Endothelial cell of umbilical vein (primary cell): ENCODE measurements around the gene PDK2. TPM values are rescaled to one million over a fixed set of nuclear protein-coding genes. Genes with fewer than 3 reads are reported as not detected.

Experiments used
- BruUV-seq: library from RNA; stranded (reverse); fragments of 400-500 nt; replicated peaks from 2 replicates; lab custom pipeline; 2021; lab: Mats Ljungman, UMichigan
- CTCF ChIA-PET: fragments of 300-600, 350-600 bp; sonication (Branson Sonifier 250); formaldehyde crosslinking; loops from one replicate; lab custom pipeline; 2021; ENCODE audit warnings: antibody characterized with exemption, inconsistent platforms; lab: Charles Lee
- POLR2A ChIA-PET: fragments of 300-600, 350-600 bp; sonication (Branson Sonifier 250); formaldehyde crosslinking; loops from one replicate; lab custom pipeline; 2021; ENCODE audit warnings: antibody characterized with exemption, inconsistent platforms; lab: Charles Lee
- DNase-seq: peaks from one replicate; pipeline ENCODE4 v3.0.0-alpha.2; 2011; ENCODE audit warnings: low read depth, low spot score
- FAIRE-seq: peaks from 2 replicates; lab custom pipeline; 2011; peaks lifted over from hg19 to GRCh38; lab: Jason Lieb, UNC
- H2AFZ ChIP-seq: 2 replicates; pipeline ENCODE4 v1.6.0; 2012; ENCODE audit warnings: low read depth, low read length, control low read depth, inconsistent platforms
- H3K27ac ChIP-seq: 2 replicates; pipeline ENCODE4 v1.5.1; 2011; ENCODE audit warnings: low read depth, mild to moderate bottlenecking, control low read depth, low read length, moderate library complexity; ENCODE audit not compliant: insufficient read depth
- H3K27me3 ChIP-seq, 2 experiments: 2 replicates each; pipeline versions ENCODE4 v1.6.0 to v1.6.1; 2011; ENCODE audit warnings: low read length in 2 of 2, mixed read lengths in 1 of 2; ENCODE audit not compliant: control insufficient read depth in 2 of 2, insufficient read depth in 2 of 2
- H3K36me3 ChIP-seq, 2 experiments: 2 replicates in 1 of 2; 3 replicates in 1 of 2; pipeline ENCODE4 v1.5.1; 2011; ENCODE audit warnings: low read length in 2 of 2, mild to moderate bottlenecking in 1 of 2, moderate library complexity in 1 of 2; ENCODE audit not compliant: control insufficient read depth in 2 of 2, insufficient read depth in 2 of 2; ENCODE audit errors: extremely low read depth in 1 of 2
- H3K4me1 ChIP-seq: 3 replicates; pipeline ENCODE4 v1.5.1; 2011; ENCODE audit warnings: mild to moderate bottlenecking, low read length; ENCODE audit not compliant: control insufficient read depth, insufficient read depth; ENCODE audit errors: extremely low read depth
- H3K4me2 ChIP-seq: 2 replicates; pipeline ENCODE4 v1.6.1; 2011; ENCODE audit warnings: low read length, control low read depth, mixed read lengths; ENCODE audit not compliant: insufficient read depth
- H3K4me3 ChIP-seq, 3 experiments: fragments of 200-600 bp in 1 of 3; sonication (generic), shearing (Covaris generic) in 1 of 3; replicated peaks in 1 of 3; 2 replicates each; pipeline ENCODE4 v1.5.1; 2011 to 2016; ENCODE audit warnings: control low read depth in 3 of 3, low read length in 3 of 3, mild to moderate bottlenecking in 2 of 3, inconsistent platforms in 1 of 3, low read depth in 1 of 3, moderate library complexity in 1 of 3; ENCODE audit not compliant: insufficient read depth in 1 of 3
- H3K79me2 ChIP-seq: 2 replicates; pipeline ENCODE4 v1.6.0; 2012; ENCODE audit warnings: low read length, inconsistent platforms; ENCODE audit not compliant: control insufficient read depth, insufficient read depth
- H3K9ac ChIP-seq: replicated peaks from 2 replicates; pipeline ENCODE3; 2011; ENCODE audit warnings: low read length, control low read depth; ENCODE audit not compliant: insufficient read depth; ENCODE audit errors: extremely low read depth
- H3K9me1 ChIP-seq: replicated peaks from 3 replicates; pipeline ENCODE4 v1.6.0; 2011; ENCODE audit warnings: mild to moderate bottlenecking, low read length; ENCODE audit not compliant: control insufficient read depth, insufficient read depth; ENCODE audit errors: extremely low read depth
- H3K9me3 ChIP-seq: replicated peaks from 2 replicates; pipeline ENCODE4 v1.5.1; 2012; ENCODE audit warnings: low read length, inconsistent platforms; ENCODE audit not compliant: control insufficient read depth, insufficient read depth
- H4K20me1 ChIP-seq: replicated peaks from 2 replicates; pipeline ENCODE3; 2011; ENCODE audit warnings: mild to moderate bottlenecking, low read length; ENCODE audit not compliant: control insufficient read depth, insufficient read depth; ENCODE audit errors: extremely low read depth
- EZH2 ChIP-seq: IDR thresholded peaks from 2 replicates; pipeline ENCODE4 v1.6.1; 2012; ENCODE audit warnings: borderline replicate concordance, low read depth, mild to moderate bottlenecking, moderate library complexity, low read length, inconsistent platforms; ENCODE audit not compliant: severe bottlenecking
- FOS ChIP-seq: IDR thresholded peaks from 2 replicates; pipeline ENCODE4 v1.6.1; 2011; ENCODE audit warnings: mild to moderate bottlenecking, low read length, moderate library complexity, borderline replicate concordance; ENCODE audit not compliant: insufficient read depth
- GATA2 ChIP-seq: IDR thresholded peaks from 2 replicates; pipeline ENCODE4 v1.7.0; 2011; ENCODE audit warnings: low read depth, mild to moderate bottlenecking, moderate library complexity, mixed read lengths, low read length; ENCODE audit not compliant: insufficient read length, insufficient read depth
- JUN ChIP-seq: IDR thresholded peaks from 2 replicates; pipeline ENCODE4 v1.6.1; 2011; ENCODE audit warnings: borderline replicate concordance, low read depth; ENCODE audit not compliant: insufficient read length, insufficient read depth
- MYC ChIP-seq: IDR thresholded peaks from one replicate; pipeline ENCODE4 v1.6.1; 2011; ENCODE audit warnings: mild to moderate bottlenecking, low read depth, low read length
- POLR2A ChIP-seq: IDR thresholded peaks from 2 replicates; pipeline ENCODE4 v1.6.1; 2012; ENCODE audit warnings: low read depth, mild to moderate bottlenecking, control low read depth, low read length
- POLR2AphosphoS5 ChIP-seq: IDR thresholded peaks from 2 replicates; pipeline ENCODE4 v1.6.1; 2012; ENCODE audit warnings: low read depth, mild to moderate bottlenecking, control low read depth, low read length, moderate library complexity; ENCODE audit not compliant: insufficient read depth
- dilution Hi-C: fragments of 300-500 bp; cut with MboI; formaldehyde crosslinking; loops from one replicate; pipeline ENCODE4 v1.15.0; 2019; ENCODE audit warnings: low sequenced_read_pairs; ENCODE audit not compliant: extremely low pct_ligation_motif_present
- intact Hi-C: fragments of 100-400 bp; cut with micrococcal nuclease; formaldehyde crosslinking; loops from one replicate; pipeline ENCODE4 v1.10.0; 2022
- polyA plus RNA-seq, 4 experiments: library from polyadenylated mRNA; depleted of rRNA in 3 of 4; stranded (reverse) in 3 of 4; unstranded in 1 of 4; fragments of >200 nt; gene quantifications; 2 replicates each; pipeline versions ENCODE4 v1.2.1 to v1.2.3, GENCODE V29; 2011 to 2012; ENCODE audit warnings: missing spikeins in 1 of 4
- total RNA-seq: library from RNA; stranded (reverse); gene quantifications from 2 replicates; pipeline ENCODE4 v1.2.3, GENCODE V29; 2021
- TF ChIP-seq, protein P1 (sequence below), 2 donors: IDR thresholded peaks; 1 replicate in 1 of 2; 2 replicates in 1 of 2; pipeline ENCODE4 v1.5.1; 2011; ENCODE audit warnings: low read length in 2 of 2, mild to moderate bottlenecking in 2 of 2, moderate library complexity in 2 of 2, control low read depth in 1 of 2, inconsistent platforms in 1 of 2, low read depth in 1 of 2; ENCODE audit not compliant: insufficient read depth in 1 of 2; ENCODE audit errors: extremely low read depth in 1 of 2
- TF ChIP-seq, protein P2 (sequence below): IDR thresholded peaks from 2 replicates; pipeline ENCODE4 v1.6.1; 2011; ENCODE audit not compliant: insufficient read depth, insufficient read length

The PDK2 gene
- total and polyA plus RNA-seq, 2 donors (not counting 3 experiments of a cell fraction or from before 2014, with no cell fraction given): 21.3 to 114 TPM

DNA sequence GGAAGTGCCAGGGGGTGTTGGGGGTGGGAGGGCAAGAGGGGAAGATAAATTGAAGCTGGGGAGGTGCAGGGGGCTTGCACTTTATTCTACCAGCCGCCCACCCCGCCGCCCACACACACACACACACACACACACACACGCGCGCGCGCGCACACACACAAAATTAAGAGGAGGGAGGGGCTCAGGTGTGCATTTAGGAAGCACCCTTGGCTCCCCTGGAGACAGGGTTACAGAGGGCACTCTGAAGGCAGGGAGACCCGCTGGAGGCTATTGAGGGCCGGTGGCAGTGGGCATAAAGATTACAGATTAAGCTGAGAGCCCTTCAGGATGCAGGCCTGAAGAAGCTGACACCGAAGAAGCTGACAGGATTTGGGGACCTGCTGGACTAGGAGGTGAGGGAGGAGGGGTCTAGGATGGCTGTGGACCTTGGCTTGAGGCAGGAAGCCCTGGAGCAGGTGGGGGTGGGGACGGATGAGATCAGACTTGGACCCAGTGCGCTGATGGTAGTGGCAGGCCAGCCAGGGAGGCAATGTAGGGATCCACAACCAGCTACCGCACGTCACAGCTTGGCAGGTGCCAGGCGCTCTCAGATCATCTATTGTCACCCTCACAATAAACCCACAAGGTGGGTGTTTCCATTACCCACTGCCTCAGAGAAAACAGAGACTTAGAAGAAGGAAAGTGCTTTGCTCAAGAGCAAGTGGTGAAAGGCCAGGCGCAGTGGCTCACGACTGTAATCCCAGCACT lies 35.6 kb downstream of the PDK2 start:
- FAIRE-seq (no peak), DNase-seq (no peak)
- Histone ChIP-seq H3K9me3 (no peaks in the 10 kb centered on the region), H3K9ac (no peak overlapping the region), H3K27ac (no peak overlapping the region), H3K9me1 (no peaks in the 10 kb centered on the region), H3K4me1 (peaks cover 21% of the 10 kb centered on the region), H2AFZ (no peak overlapping the region), H3K36me3 (peaks cover 0 to 13% of the 10 kb centered on the region in 2 experiments), H4K20me1 (no peaks in the 10 kb centered on the region), H3K27me3 (no peaks in the 10 kb centered on the region), H3K4me3 (no peak overlapping the region), H3K79me2 (no peaks in the 10 kb centered on the region), H3K4me2 (no peak overlapping the region)
- POLR2A ChIA-PET: interaction anchor here (0.7 kb wide), 2 partner anchors 12 to 58 kb away, joined by 4 to 5 read pairs; no protein-coding TSS in a partner anchor
- dilution Hi-C loops: no loop called here
- intact Hi-C loops: no loop called here
- no peak for TF ChIP-seq FOS
- TF ChIP-seq GATA2: no peak
- no peak for TF ChIP-seq POLR2AphosphoS5
- TF ChIP-seq EZH2: no peak
- no peak for TF ChIP-seq JUN
- no peak for TF ChIP-seq MYC
- TF ChIP-seq, protein P1, sequence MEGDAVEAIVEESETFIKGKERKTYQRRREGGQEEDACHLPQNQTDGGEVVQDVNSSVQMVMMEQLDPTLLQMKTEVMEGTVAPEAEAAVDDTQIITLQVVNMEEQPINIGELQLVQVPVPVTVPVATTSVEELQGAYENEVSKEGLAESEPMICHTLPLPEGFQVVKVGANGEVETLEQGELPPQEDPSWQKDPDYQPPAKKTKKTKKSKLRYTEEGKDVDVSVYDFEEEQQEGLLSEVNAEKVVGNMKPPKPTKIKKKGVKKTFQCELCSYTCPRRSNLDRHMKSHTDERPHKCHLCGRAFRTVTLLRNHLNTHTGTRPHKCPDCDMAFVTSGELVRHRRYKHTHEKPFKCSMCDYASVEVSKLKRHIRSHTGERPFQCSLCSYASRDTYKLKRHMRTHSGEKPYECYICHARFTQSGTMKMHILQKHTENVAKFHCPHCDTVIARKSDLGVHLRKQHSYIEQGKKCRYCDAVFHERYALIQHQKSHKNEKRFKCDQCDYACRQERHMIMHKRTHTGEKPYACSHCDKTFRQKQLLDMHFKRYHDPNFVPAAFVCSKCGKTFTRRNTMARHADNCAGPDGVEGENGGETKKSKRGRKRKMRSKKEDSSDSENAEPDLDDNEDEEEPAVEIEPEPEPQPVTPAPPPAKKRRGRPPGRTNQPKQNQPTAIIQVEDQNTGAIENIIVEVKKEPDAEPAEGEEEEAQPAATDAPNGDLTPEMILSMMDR (IDR thresholded peaks at IDR 0.05; ENCODE audit: extremely low read depth in 1 of 2, insufficient read depth in 1 of 2, low read depth in 1 of 2, low read length in 2 of 2): no peak
- TF ChIP-seq, protein P2, sequence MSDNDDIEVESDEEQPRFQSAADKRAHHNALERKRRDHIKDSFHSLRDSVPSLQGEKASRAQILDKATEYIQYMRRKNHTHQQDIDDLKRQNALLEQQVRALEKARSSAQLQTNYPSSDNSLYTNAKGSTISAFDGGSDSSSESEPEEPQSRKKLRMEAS: no peak
- TF ChIP-seq POLR2A: no peak
- CTCF ChIA-PET: interaction anchor here (0.7 to 3.7 kb wide), 10 partner anchors 9 to 39 kb away, joined by 3 to 37 read pairs (median 6); no protein-coding TSS in a partner anchor
- BruUV-seq: no TSS peak
